Neuronal stem cell (in vitro differentiated cells): ENCODE data around the gene EFCC1.

Experiments
- DNase-seq: peaks from one replicate; pipeline ENCODE4 v3.0.0-alpha.2; 2013; ENCODE audit warnings: low spot score
- H2AFZ ChIP-seq: one replicate; pipeline ENCODE4 v1.6.1; 2013; ENCODE audit warnings: mild to moderate bottlenecking, low read length, inconsistent platforms
- H2AK5ac ChIP-seq: 2 replicates; pipeline ENCODE4 v1.6.1; 2013; ENCODE audit warnings: low read depth, mild to moderate bottlenecking, inconsistent platforms, low read length, moderate library complexity, mixed read lengths
- H2BK120ac ChIP-seq: 2 replicates; pipeline ENCODE4 v1.6.1; 2013; ENCODE audit warnings: low read depth, mild to moderate bottlenecking, inconsistent platforms, low read length, moderate library complexity, mixed read lengths
- H2BK12ac ChIP-seq: one replicate; pipeline ENCODE4 v1.6.1; 2013; ENCODE audit warnings: low read length, inconsistent platforms
- H2BK15ac ChIP-seq: 2 replicates; pipeline ENCODE4 v1.6.1; 2013; ENCODE audit warnings: mild to moderate bottlenecking, low read length, inconsistent platforms, mixed read lengths
- H2BK5ac ChIP-seq: one replicate; pipeline ENCODE4 v1.6.1; 2013; ENCODE audit warnings: inconsistent platforms, mild to moderate bottlenecking, low read length, moderate library complexity
- H3K14ac ChIP-seq: one replicate; pipeline ENCODE4 v1.6.1; 2013; ENCODE audit warnings: low read length, inconsistent platforms
- H3K18ac ChIP-seq: 2 replicates; pipeline ENCODE4 v1.6.1; 2013; ENCODE audit warnings: low read length, inconsistent platforms
- H3K23ac ChIP-seq: 2 replicates; pipeline ENCODE4 v1.6.1; 2013; ENCODE audit warnings: low read depth, mild to moderate bottlenecking, mixed read lengths, low read length, inconsistent platforms; ENCODE audit not compliant: poor library complexity
- H3K27ac ChIP-seq: replicated peaks from 3 replicates; pipeline ENCODE4 v1.5.1; 2013; ENCODE audit warnings: low read length, inconsistent platforms
- H3K27me3 ChIP-seq, 3 experiments: 2 replicates each; pipeline ENCODE4 v1.6.1; 2013; ENCODE audit warnings: low read length in 3 of 3, mild to moderate bottlenecking in 2 of 3, inconsistent platforms in 1 of 3, low read depth in 1 of 3, mixed read lengths in 1 of 3, moderate library complexity in 1 of 3; ENCODE audit not compliant: control insufficient read depth in 3 of 3, insufficient read depth in 3 of 3
- H3K36me3 ChIP-seq, 2 donors: replicated peaks in 1 of 2; 2 replicates each; pipeline ENCODE4 v1.6.1; 2013; ENCODE audit warnings: low read length in 2 of 2; ENCODE audit not compliant: control insufficient read depth in 2 of 2, insufficient read depth in 2 of 2
- H3K4ac ChIP-seq: 2 replicates; pipeline ENCODE4 v1.6.1; 2013; ENCODE audit warnings: inconsistent platforms, mild to moderate bottlenecking, low read length, moderate library complexity
- H3K4me1 ChIP-seq, 2 donors: 1 replicate in 1 of 2; 2 replicates in 1 of 2; pipeline ENCODE4 v1.6.1; 2013; ENCODE audit warnings: low read length in 2 of 2, low read depth in 1 of 2; ENCODE audit not compliant: control insufficient read depth in 2 of 2, insufficient read depth in 1 of 2
- H3K4me2 ChIP-seq: one replicate; pipeline ENCODE4 v1.6.1; 2013; ENCODE audit warnings: mild to moderate bottlenecking, low read length, inconsistent platforms; ENCODE audit not compliant: insufficient read depth, poor library complexity, severe bottlenecking
- H3K4me3 ChIP-seq, 2 donors: 2 replicates each; pipeline ENCODE4 v1.5.1; 2013; ENCODE audit warnings: low read length in 2 of 2, mild to moderate bottlenecking in 2 of 2, inconsistent platforms in 1 of 2, moderate library complexity in 1 of 2
- H3K79me1 ChIP-seq: one replicate; pipeline ENCODE4 v1.6.1; 2013; ENCODE audit warnings: low read depth, mild to moderate bottlenecking, inconsistent platforms, low read length, moderate library complexity
- H3K9ac ChIP-seq: one replicate; pipeline ENCODE4 v1.6.1; 2013; ENCODE audit warnings: mild to moderate bottlenecking, low read depth, low read length, inconsistent platforms; ENCODE audit not compliant: poor library complexity
- H3K9me3 ChIP-seq, 2 donors: replicated peaks in 1 of 2; 2 replicates each; pipeline versions ENCODE3 to v1.6.1; 2013; ENCODE audit warnings: low read length in 2 of 2, mild to moderate bottlenecking in 2 of 2, inconsistent platforms in 1 of 2, low read depth in 1 of 2, mixed read lengths in 1 of 2, moderate library complexity in 1 of 2; ENCODE audit not compliant: control insufficient read depth in 2 of 2, insufficient read depth in 1 of 2
- H4K8ac ChIP-seq: one replicate; pipeline ENCODE4 v1.6.1; 2013; ENCODE audit warnings: low read depth, mild to moderate bottlenecking, inconsistent platforms, low read length, moderate library complexity
- H4K91ac ChIP-seq: one replicate; pipeline ENCODE4 v1.6.1; 2013; ENCODE audit warnings: low read length, low read depth, mild to moderate bottlenecking, inconsistent platforms; ENCODE audit not compliant: poor library complexity
- WGBS, 2 donors: extraction: QIAGEN DNeasy Blood & Tissue Kit; methylation state at CpG; one replicate each; pipeline ENCODE4 v1.1.7; 2013; ENCODE audit warnings: missing lambda C conversion rate in 2 of 2, mixed read lengths in 1 of 2; ENCODE audit not compliant: insufficient read length in 2 of 2, insufficient replicate concordance in 1 of 2; ENCODE audit errors: extremely low coverage in 2 of 2; 5-methylcytosine and 5-hydroxymethylcytosine counted together

The EFCC1 gene

GRCh38 chr3:128965818-128966217 is 35.3 kb upstream of the EFCC1 start:
- Histone ChIP-seq H3K79me1 (no peaks in the 10 kb centered on the region), H2BK120ac (no peak overlapping the region), H3K18ac (no peak overlapping the region), H3K4me1 (no peaks in the 10 kb centered on the region), H3K27me3 (no peaks in the 10 kb centered on the region), H2AFZ (no peak overlapping the region), H4K8ac (no peak overlapping the region), H2BK15ac (no peak overlapping the region), H2BK12ac (no peak overlapping the region), H3K4ac (no peak overlapping the region), H3K14ac (no peak overlapping the region), H2BK5ac (no peak overlapping the region), H3K27ac (no peak overlapping the region), H2AK5ac (no peak overlapping the region), H3K9ac (no peak overlapping the region), H3K4me3 (no peak overlapping the region), H4K91ac (no peak overlapping the region), H3K23ac (no peak overlapping the region), H3K9me3 (no peaks in the 10 kb centered on the region), H3K36me3 (peaks cover 0 to 24% of the 10 kb centered on the region in 2 donors), H3K4me2 (no peak overlapping the region)
- no peak for DNase-seq
- no CpG with 5 or more reads among the region's 3 CpGs for WGBS, 2 donors

DNA sequence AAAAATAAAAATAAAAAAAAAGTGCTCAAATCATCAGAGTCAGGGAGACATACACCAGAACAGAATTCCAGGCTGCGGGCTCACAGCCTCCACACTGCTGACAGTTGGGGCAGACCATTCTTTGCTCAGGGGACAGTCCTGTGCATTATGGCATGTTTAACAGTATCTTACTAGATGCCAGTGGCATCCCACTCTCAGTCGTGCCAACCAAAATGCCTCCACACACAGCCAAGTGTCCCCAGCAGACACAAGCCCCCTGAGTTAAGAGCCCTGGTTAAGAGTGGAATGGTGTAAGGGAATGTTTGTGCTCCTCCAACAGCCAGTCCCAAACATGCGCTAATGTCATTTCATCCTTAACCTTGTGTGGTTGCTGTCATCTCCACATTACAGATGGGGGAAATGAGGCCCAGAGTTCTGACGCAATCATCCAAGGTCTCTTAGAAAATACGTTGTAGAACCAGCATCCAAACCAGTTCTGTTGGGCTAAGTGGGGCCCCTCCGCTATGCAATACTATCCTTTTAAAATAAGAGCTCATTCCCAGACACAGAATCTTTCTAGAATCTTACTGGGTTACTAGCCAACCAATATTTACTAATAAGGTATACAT is 33.3 kb upstream of the EFCC1 start:
- Histone ChIP-seq H3K27ac (no peak overlapping the region), H2BK15ac (no peak overlapping the region), H4K8ac (no peak overlapping the region), H2AFZ (no peak overlapping the region), H3K4me3 (no peak overlapping the region), H3K9ac (no peak overlapping the region), H3K4me2 (no peak overlapping the region), H2BK120ac (no peak overlapping the region), H2BK5ac (no peak overlapping the region), H3K18ac (no peak overlapping the region), H3K14ac (no peak overlapping the region), H3K4ac (no peak overlapping the region), H3K23ac (no peak overlapping the region), H2BK12ac (no peak overlapping the region), H3K36me3 (peaks cover 0 to 33% of the 10 kb centered on the region in 2 donors), H3K27me3 (no peaks in the 10 kb centered on the region), H3K4me1 (no peaks in the 10 kb centered on the region), H4K91ac (no peak overlapping the region), H3K9me3 (no peaks in the 10 kb centered on the region), H2AK5ac (no peak overlapping the region), H3K79me1 (no peaks in the 10 kb centered on the region)
- no peak for DNase-seq
- WGBS, 2 donors, result no CpG with 5 or more reads among the region's 6 CpGs

- DNase-seq, result peak; percentile 58
- no CpG with 5 or more reads among the region's 12 CpGs for WGBS, 2 donors
Observed at GRCh38 chr3:128969993-128970739, 30.9 kb upstream of the EFCC1 start.

DNA sequence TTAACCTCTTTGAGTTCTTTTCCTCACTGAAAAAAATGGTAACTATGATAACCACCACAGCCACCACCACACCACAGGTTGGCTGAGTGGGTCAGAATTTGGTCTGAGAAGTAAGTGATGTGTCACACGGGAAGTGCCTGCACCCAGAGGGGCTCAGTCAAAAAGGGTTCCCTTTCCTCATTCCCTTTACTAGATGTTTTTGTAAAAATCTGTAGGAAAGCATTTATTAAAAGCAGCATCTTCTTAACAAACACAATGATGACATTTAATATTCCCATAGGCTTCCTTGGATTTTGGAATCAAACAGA is 30.4 kb upstream of the EFCC1 start:
- DNase-seq, result no peak

More at GRCh38 chr3:128969993-128970739, 30.9 kb upstream of the EFCC1 start:
- Histone ChIP-seq H3K4me1 (no peaks in the 10 kb centered on the region), H2BK12ac (no peak overlapping the region), H3K23ac (no peak overlapping the region), H2BK5ac (no peak overlapping the region), H4K91ac (no peak overlapping the region), H4K8ac (no peak overlapping the region), H3K4me3 (no peak overlapping the region), H3K18ac (no peak overlapping the region), H2AK5ac (no peak overlapping the region), H3K79me1 (no peaks in the 10 kb centered on the region), H3K36me3 (peaks cover 0 to 42% of the 10 kb centered on the region in 2 donors), H3K4ac (no peak overlapping the region), H2BK120ac (no peak overlapping the region), H3K14ac (no peak overlapping the region), H2AFZ (no peak overlapping the region), H3K4me2 (no peak overlapping the region), H2BK15ac (no peak overlapping the region), H3K27ac (no peak overlapping the region), H3K27me3 (no peaks in the 10 kb centered on the region), H3K9me3 (no peaks in the 10 kb centered on the region), H3K9ac (no peak overlapping the region)

More for the DNA sequence above, 30.4 kb upstream of the EFCC1 start:
- H3K9me3 ChIP-seq, result no peaks in the 10 kb centered on the region
- H3K23ac ChIP-seq, result no peak overlapping the region
- no peak overlapping the region for H2BK15ac ChIP-seq
- no CpG with 5 or more reads among the region's 1 CpG for WGBS, 2 donors
- peaks cover 1 to 47% of the 10 kb centered on the region in 2 donors for H3K36me3 ChIP-seq
- no peak overlapping the region for H3K9ac ChIP-seq
- no peak overlapping the region for H2BK5ac ChIP-seq
- H4K91ac ChIP-seq, result no peak overlapping the region
- H3K4me1 ChIP-seq, result no peaks in the 10 kb centered on the region
- no peaks in the 10 kb centered on the region for H3K79me1 ChIP-seq
- H3K14ac ChIP-seq, result no peak overlapping the region
- no peak overlapping the region for H4K8ac ChIP-seq
- no peak overlapping the region for H2BK120ac ChIP-seq
- H2AFZ ChIP-seq, result no peak overlapping the region
- H3K4me2 ChIP-seq, result no peak overlapping the region
- H3K4ac ChIP-seq, result no peak overlapping the region
- H3K27ac ChIP-seq, result no peak overlapping the region
- H3K18ac ChIP-seq, result no peak overlapping the region
- no peaks in the 10 kb centered on the region for H3K27me3 ChIP-seq
- H2AK5ac ChIP-seq, result peak overlapping the region; percentile 66
- no peak overlapping the region for H2BK12ac ChIP-seq
- H3K4me3 ChIP-seq, result no peak overlapping the region
